ENCODE results near the gene TJP1.
"Not testable (repeated sequence)": the region's sequence is repeated elsewhere in the genome, so short reads cannot be mapped to it uniquely, and the experiment has no call there.

TJP1 gene

GRCh38 chr15:29795610-29796009, 26.7 kb downstream of the TJP1 start:
- DNase-seq, result no peak

DNA sequence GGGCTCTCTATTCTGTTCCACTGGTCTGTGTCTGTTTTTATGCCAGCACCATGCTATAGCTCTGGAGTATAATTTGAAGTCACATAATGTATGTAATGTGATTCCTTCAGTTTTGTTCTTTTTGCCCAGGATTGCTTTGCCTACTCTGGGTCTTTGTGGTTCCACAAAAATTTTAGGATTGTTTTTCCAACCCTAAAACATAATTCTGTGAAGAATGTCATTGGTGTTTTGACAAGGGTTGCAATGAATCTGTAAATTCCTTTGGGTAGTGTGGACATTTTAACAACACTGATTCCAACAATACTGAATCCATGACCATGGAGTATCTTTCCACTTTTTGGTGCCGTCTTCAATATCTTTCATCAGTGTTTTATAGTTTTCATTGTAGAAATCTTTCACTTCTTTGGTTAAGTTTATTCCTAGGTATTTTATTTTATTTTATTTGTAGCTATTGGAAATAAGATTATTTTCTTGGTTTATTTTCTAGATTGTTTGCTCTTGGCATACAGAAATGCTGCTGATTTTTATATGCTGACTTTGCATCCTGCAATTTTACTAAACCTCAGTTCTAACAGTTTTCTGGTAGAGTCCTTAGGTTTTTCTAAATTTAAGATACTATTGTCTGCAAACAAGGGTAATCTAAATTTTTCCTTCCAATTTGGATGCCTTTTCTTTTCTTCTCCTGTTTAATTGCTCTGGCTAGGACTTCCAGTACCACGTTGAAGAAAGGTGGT, 29.7 kb downstream of the TJP1 start:
- no peak for DNase-seq

GRCh38 chr15:29790607-29791006, 31.7 kb downstream of the TJP1 start:
- DNase-seq, result no peak

- no peak for DNase-seq
Measured at GRCh38 chr15:29789871-29790270, 32.4 kb downstream of the TJP1 start.

DNA sequence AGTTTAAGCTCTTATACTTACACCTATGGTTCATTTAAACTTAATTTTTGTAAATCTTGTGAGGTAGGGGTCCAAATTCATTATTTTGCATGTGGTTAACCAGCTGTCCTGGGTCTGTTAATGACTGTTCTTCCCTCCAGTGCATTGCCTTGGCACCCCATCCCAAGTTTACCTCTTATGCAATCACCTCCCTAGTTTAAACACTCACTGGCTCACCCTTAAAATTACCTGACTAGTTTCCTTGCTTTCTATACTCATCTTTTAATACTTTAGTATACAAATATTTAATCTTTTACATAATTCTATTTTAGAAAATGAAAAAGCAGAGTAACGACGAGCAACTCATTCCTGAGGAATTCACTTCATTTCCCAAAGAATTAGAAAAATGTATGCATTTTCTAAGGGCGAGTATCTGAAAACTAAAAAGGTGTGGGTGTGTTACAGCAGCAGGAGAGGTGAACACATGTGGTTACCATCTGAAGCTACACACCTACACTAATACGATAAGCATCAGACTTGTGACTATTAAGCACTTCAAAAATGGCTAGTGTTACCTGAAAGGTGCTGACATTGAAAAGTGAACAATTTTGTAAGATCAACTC, 33.7 kb downstream of the TJP1 start:
- no peak for DNase-seq

DNA sequence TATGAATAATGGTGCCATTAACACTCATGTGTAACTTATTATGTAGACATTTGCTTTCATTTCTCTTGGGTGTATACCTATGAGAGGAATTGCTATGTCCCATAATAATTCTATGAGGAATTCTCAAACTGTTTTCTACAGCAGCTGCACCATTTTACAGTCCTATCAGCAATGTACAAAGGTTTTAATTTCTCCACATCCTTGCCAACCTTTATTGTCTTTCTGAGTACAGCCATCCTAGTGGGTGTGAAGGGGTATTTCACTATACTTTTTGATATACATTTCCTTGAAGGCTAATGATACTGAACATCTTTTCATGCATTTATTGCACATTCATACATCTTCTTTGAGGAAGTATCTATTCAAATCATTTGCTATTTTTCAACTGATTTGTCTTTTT, 34.5 kb downstream of the TJP1 start:
- DNase-seq, result no peak

GRCh38 chr15:29785642-29786041, 36.6 kb downstream of the TJP1 start:
- DNase-seq, result no peak

GRCh38 chr15:29785136-29785535, 37.1 kb downstream of the TJP1 start:
- no peak for DNase-seq

DNA sequence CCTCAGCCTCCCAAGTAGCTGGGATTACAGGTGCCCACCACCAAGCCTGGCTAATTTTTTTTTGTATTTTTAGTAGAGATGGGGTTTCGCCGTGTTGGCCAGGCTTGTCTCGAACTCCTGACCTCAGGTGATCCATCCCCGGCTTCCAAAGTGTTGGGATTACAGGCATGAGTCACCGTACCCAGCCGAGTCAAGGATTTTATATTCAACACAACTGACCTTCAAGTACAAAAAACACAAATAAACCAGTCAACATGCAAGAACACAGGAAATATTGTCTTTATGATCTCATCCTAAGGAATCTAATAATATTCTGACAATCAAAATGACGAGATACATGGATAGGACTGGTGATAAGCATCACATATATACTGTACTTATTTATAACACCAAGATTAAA, 37.9 kb downstream of the TJP1 start:
- no peak for DNase-seq

DNA sequence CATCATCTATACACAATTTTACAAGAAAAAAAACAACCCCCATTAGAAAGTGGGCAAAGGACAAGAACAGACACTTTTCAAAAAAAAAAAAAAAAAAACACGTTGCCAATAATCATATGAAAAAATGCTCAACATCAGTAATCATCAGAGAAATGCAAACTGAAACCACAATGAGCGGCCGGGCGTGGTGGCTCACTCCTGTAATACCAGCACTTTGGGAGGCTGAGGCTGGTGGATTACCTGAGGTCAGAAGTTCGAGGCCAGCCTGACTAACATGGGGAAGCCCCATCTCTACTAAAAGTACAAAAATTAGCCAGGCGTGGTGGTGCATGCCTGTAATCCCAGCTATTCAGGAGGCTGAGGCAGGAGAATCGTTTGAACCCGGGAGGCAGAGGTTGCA, 39.5 kb downstream of the TJP1 start:
- DNase-seq, result not testable (repeated sequence)

DNA sequence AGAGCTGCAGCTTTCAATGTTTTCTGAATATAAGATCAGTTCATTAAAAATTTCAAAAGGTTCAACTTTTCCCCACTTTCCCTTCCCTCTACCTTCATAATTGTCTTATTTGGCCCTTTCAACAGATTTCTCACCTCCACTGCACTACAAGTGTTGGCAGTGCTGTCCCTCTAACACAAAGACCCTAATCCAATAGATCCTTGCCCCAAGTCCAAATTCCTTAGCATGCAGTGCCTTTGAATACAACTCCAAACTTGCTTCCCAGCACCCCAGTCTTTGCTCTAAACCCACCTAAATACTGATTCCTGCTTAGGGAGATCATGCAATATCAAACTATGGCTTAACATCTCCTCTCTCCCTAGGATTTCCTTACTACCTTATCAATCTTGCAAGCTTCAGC, 43.9 kb downstream of the TJP1 start:
- DNase-seq, result no peak

- DNase-seq, result no peak
Measured at GRCh38 chr15:29776859-29777258, 45.4 kb downstream of the TJP1 start.

DNA sequence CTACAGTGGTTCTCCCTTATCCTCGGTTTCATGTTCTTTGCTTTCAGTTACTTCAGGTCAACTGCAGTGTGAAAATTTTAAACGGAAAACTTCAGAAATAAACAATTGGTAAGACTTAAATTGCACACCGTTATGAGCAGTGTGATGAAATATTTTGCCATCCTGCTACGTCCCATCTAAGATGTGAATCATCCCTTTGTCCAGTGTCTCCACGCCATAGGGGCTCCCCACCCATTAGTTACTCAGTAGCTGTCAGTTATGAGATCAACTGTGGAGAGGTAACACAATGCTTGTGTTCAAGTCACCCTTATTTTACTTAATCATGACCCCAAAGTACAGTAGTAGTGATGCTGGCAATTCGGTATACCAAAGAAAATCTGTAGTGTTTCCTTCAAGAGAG, 47.4 kb downstream of the TJP1 start:
- no peak for DNase-seq

GRCh38 chr15:29773816-29774215, 48.5 kb downstream of the TJP1 start:
- DNase-seq, result no peak

- no peak for DNase-seq
Measured at GRCh38 chr15:29773000-29773399, 49.3 kb downstream of the TJP1 start.

- DNase-seq, result no peak
Measured at GRCh38 chr15:29770796-29771195, 51.5 kb downstream of the TJP1 start.

DNA sequence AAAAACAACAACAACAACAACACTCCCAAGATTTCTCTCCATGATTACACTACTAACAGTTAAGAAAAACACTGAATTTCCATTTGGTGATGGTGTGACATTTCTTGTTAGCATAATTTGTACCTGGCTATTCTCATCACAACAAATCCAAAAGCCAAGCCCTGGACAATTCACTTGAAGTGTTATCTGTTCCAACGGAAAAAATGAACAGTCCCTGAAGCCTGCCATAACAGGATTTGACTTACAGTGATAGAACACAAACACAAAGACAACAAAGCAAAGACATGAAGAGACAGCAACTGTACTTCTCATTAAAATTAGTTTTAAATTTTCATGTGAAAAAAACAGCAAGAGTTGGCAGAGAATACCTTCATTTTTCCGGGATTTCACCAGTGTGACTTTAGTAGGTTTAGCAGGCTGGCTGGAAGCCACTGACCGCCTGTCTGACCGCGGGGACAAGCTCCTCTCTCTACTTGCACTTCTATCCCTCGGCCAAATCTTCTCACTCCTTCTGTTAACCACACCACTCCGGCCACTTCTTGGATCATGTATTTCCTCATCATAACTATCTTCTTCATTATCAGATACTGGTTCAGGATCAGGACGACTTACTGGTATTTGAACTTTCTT, 56.3 kb downstream of the TJP1 start:
- DNase-seq, result no peak

DNA sequence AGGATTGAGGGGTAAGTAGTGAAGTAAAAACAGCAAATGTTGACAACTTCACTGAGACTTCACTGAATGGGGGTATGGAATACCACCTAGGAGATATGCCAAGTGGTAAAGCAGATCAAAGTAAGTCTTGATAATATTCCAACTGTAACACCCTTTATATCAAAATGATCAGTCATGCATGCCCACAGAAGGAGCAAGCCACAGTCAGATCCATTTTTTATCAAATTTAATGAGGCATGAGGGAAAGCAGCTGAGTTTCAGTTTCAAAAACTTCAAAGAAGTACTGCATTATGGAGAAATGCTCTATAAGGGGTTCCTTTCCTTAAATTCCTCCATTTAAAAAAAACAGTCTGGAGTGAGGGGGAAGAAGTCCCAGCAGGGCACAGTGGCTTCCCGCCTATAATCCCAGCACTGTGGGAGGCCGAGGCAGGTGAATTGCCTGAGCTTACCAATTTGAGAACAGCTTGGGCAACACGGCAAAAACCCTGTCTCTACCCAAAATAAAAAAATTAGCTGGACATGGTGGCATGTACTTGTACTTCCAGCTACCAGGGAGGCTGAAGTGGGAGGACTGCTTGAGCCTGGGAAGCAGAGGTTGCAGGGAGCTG, 56.9 kb downstream of the TJP1 start:
- no peak for DNase-seq

GRCh38 chr15:29759596-29759995, 62.7 kb downstream of the TJP1 start:
- DNase-seq, result no peak

- no peak for DNase-seq
Measured at GRCh38 chr15:29756358-29757267, 65.7 kb downstream of the TJP1 start.

DNA sequence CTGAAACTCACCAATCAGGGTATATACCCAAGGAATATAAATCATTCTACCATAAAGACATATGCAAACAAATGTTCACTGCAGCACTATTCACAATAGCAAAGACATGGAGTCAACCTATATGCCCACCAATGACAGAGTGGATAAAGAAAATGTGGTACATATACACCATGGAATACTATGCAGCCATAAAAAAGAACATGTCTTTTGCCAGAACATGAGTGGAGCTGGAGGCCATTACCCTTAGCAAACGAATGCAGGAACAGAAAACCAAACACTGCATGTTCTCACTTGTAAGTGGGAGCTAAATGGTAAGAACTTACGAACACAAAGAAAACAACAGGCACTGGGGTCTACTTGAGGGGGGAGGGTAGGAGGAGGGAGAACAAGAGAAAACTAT, 68.3 kb downstream of the TJP1 start:
- DNase-seq, result not testable (repeated sequence)

DNA sequence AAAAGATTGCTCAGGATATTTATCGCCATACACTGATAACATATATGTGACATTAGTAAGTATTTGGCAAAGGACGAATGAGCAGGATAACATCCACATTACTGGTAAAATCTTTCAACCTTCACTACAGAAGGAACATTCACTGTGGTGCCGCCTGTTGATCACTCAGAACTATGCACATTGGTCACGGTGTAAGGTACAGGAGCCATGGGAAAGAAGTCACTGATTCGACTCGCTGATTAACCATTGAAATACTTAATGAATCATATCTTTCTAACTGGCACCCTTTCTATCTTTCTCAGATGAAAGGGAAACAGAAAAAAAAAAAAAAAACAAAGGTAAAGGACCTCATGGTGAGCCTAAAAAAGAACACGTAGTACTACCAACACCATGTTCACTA, 68.8 kb downstream of the TJP1 start:
- DNase-seq, result no peak

DNA sequence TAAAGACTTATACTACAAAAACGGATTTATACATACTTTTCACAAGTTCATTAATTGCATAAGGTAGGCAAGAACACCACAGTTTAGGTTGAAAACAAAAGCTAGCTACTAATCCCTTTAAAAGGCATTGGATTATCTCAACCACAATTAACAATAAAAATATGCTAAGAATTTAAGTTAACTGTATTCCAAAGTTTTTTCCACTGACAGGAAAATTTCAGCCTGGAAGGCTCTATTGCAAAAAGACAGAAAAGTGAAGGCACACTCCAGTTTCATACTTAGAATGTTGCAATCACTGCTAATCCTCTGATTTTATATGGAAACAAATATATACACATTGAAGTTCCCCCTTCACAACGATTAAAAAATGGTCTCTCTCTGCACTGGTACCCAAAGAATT, 71.5 kb downstream of the TJP1 start:
- DNase-seq, result no peak
